NCI-H2081 (cell line): ENCODE results near the gene PPP1R13B.
A peak's percentile ranks its signal among the peaks of the same experiment; 100 is the strongest.

Experiments
- DNase-seq, 2 experiments: peaks; one replicate each; lab custom pipeline; 2025; lab: John Stamatoyannopoulos, UW

Gene PPP1R13B

DNA sequence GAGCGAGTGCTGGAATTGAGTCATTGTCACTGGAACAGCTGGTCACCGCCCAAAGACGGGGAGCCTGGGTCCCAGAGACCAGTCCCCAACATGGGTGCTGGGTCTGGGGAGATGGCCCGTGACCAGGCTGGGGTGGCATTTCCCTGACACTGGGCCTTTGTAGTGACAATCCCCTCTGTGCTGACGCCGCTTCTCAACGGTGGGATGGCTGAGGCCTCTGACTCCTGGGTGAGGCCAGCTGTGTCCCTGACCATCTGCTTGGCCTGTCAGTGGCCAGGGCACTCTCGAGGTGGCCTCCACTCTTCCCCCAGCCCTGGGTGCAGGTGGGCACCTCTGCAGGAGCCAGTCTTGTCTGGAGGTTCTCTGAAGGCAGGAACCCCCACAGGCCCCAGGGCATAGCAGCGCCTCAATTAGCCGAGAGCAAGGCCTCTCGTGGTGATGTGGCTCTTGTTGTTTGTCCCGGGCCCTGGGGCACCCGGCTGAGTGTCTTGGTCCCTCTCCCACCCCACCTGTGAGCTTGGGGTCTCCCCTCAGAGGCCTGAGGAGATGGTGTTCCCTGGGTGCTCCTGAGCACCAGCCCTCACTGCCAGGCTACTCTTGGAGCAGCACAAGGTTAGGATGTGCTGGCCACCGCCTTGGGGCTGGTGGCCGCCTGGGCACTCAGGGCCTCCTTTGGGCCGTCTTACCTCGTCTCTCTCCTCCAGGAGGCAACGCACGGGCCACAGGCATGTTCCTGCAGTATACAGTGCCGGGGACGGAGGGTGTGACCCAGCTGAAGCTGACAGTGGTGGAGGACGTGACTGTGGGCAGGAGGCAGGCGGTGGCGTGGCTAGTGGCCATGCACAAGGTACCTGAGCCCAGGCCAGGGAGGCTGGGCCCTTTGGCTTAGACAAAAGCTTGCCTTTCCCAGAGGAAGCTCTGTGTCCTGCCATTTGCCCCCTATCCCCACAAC, 115.2 kb downstream of the PPP1R13B start:
- no peak for DNase-seq

DNA sequence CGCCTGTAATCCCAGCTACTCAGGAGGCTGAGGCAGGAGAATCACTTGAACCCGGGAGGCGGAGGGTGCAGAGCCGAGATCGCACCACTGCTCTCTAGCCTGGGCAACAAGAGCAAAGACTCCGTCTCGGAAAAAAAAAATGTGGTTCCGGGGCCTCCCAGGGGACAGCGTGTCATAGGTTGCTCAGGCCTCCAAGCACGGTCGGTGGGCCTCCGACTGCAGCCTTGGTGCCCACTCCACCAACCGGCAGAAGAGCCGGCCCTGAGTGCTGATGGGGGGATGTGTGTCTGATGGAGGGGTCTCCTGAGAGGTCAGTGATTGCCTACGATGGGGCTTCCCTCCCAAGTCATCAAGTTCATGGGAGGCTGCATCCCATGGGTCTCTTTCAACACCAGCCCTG, 115.9 kb downstream of the PPP1R13B start:
- DNase-seq = no peak

DNA sequence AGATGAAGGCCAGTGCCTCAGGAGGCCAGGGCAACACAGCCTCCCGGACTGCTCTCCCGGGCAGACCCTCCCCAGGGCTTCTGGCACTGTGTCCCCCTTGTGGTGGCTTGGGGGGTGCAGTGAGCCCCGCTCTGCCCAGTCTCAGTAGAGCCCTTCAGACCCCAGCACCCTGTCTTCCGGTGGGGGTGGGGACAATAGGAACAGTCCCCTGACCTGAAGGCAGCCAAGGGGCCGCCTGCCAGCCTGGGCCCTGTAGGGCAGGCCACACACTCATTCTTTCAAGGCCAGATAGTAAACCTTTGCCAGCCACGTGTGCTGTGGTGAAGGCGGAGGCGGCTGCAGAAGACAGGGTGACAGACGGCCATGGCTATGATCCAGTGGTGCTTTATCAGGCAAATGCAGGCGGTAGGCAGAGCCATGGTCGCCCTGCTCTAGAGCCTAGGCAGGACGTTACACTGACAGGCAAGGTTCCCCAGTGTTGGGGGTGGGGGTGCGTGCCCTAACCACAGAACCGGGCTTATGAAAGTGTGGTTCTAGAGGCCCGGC, 116.8 kb downstream of the PPP1R13B start:
- no peak for DNase-seq

DNA sequence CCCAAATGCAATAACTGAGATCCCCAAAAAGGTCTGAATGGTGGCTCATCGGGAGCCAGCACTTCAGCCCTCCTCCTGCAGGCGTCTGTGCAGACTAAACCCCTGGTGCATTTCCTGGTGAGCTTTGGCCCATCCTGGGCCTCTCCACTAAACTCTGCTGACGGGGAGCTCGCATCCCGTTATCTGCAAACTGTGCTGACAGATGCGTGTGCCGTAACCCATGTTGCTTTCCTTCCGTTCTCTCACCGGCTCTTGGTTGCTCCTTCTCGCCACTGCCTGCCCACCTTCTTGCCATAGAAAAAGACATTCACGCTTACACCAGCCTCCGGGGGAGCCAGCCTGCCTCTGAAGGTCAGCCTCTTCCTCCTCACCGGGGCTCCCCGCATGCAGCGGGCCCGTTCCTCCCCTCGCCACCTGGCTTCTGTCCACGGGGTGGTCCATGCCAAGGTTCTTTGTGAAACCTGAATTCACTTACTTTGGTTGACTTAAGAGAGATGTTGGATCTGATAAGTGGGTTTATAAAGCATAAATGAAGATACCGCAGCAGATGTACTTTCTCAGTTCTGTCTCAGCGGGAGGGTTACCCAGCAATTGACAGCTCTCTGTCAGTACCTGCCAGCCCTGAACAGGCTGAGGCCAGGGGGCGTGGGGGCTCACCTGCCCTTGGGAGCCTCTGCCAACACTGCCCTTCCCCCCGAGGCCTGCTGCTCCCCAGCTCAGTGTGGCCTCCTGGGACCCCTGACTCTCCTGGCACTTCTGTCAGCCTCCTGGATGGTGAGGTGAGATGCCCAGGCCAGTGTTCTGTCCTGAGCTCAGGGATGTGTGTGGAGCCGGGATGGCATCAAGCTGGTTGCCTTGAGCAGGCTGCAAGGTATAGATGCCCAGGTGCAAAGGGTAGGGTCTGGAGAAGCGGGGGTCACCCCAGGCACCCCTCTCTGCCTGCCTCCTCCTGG, 117.6 kb downstream of the PPP1R13B start:
- peak in 1 of 2 experiments; percentile 54 for DNase-seq

DNA sequence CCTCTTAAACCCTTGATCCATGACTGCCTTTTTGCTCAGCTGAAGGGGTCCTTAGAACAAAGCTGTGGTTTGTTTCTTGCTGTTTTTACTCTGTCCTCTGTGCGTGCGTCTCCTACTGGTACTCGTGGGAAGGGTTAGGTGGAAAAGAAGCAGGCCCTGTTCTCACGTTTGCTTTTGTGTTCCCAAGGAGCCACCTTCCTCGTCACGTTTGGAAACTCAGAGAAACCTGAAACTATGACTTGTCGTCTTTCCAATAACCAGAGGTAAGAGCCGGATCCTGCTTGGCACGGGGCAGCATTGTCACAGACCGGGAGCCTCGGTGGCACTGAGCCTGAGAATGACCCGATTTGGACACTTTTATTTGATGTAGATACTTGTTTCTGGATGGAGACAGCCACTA, 118.7 kb downstream of the PPP1R13B start:
- no peak for DNase-seq

DNA sequence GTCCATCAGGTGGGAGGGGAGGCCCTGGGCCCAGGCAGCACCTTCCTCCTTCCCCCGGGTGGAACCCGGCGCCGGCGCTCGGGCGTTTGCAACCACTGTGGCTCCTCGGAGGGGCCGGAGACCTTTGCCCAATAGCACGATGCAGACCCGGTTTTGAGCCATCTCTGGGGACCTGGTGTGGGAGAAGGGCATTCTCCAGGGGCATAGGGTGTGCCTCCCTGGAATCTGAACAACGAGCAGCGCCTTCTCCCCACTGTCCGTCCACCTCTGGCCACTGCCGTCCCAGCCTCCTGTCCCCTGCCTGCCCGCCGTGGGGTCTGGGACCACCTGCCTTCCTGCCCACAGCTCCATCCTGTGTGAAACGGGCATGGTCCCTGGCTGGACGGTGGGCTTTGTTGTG, 119.2 kb downstream of the PPP1R13B start:
- DNase-seq = no peak

DNA sequence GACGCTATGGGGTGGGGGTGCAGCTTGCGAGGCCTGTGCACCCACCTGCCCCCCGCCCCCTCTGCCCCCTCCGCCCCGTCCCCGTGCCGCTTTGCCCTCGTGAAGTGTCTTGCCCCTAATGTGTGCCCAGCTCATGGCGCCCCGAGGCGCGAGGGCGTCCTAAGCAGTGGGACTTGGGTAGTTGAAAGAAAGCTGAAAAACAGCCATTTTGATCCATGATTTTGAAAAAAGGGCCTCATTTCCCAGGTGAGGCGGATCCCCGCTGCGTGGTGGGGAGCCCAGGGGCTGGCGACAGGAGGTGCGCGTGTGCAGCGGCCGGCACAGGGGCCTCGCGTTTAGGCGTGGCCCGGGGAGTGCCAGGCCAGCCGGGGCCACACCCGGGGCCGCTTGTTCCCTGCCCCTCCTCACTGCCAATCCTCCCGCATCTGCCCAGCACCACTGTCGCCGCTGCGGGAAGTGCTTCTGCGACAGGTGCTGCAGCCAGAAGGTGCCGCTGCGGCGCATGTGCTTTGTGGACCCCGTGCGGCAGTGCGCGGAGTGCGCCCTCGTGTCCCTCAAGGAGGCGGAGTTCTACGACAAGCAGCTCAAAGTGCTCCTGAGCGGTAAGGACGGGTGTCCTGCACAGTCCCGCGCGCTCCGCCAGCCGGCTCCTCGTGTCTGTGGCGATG, 119.9 kb downstream of the PPP1R13B start:
- no peak for DNase-seq

DNA sequence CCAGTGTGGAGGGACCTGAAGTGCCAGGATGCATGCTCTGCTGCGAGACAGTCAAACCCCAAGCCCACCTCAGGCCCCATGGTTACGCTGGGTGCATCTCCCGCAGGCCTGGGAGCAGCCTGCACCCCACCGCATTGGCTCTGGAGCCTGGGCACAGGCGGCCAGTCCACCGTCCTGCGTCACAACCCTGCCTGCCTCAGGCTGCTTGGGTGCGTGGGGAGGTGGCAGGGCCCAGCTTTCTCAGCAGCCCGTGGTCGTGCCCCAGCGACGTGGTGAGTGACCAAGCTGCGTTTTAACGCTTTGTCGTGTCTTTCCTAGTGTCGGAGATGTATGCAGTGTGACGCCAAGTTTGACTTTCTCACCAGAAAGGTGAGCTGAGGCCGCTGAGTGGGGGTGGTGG, 120.9 kb downstream of the PPP1R13B start:
- DNase-seq = no peak

DNA sequence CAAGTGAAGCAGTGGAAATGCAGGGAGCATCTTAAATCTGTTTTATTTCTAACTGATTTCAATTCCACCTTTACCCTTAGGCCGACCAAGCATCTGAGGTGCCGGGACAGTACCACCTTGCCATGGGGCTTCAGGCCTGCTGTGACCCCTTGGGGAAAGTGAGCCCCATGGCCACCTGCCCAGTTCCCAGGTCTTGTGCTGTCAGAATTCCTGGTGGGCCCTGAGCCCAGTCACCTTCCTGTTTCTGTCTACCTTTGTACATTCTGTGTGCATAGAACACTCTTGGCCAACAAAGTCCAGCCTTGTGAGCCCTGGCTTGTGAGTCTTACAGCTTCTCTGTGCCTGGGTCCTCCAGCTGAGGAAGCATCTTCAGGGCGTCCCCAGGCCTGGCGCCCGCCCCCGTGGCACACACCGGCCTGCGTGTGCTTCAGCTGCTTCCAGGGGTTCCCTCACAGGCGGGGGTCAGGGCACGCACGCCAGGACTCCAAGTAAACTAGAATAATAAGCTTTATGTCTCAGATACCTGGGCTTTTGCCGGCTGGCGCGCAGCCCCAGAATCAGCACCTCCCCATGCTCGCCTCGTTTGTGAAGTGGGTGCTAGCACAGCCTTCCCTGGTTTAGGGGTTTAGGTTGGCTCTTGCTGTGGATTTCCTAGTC, 121.5 kb downstream of the PPP1R13B start:
- DNase-seq = no peak

DNA sequence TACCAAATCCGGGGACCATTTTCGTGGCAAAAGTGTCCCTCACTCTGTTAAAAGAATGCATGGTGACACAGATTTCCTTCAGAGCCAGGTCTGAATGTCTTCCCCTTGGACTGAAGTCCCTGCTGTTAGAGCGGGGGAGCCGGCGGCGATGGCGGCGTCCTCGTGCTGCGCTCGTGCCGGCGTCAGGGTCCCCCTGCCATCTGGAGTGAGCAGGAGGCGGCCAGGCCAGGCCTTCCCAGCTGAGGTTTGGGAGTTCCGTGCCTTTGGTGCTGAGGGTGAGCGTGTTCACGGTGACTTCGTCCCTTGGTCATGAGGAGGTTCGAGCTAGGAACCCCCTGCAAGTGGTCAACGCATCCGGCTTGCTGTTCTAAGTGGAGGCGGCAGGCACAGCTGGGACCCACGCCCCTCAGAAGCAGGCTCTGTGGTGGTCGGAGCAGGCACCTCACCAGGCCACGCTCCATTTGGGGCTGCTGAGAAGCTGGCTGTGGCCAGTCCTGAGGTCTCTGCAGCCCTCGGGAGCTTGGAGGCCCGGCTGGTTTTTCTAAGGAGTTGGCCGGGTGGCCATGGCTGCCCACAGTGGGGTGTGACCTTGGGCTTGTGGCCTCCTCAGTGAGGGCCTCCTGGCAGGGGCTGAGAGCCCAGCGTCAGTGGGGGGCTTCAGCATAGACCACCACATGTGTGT, 122.2 kb downstream of the PPP1R13B start:
- DNase-seq = no peak

DNA sequence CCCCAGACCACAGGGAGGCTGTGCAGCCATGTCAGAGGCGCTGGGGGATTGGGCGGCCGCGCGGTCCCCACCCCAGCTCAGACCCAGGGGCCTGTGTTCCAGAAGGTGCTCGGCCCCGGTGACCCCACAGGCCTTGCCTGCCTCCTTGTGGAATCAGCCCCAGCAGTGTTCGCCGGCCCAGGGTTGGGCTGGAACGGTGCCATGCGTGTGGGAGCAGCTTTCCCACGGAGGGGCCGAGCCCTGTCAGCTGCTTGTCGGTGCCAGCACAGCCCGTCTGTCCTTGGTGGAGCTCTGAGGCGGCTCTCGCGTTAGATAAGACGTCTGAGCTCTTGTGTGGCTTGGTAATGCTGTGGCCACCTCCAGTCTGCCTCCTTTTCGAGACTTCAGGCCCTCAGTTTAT, 123.3 kb downstream of the PPP1R13B start:
- DNase-seq = no peak

DNA sequence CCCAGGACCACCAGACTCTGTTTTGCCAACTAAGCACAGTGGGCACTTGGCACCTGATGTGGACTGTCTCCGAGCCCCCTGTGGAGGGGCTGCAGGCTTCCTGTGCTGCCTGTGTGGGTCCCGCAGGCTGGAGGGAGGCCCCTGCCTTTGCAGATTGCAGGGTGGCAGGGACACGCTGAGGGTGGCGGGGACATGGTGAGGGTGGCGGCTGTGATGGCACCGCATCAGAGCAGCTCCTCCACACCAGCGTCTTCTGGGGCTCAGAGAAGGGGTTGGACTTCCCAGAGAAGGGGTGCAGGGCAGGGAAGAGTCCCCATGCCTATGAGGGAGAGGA, 123.7 kb downstream of the PPP1R13B start:
- no peak for DNase-seq

DNA sequence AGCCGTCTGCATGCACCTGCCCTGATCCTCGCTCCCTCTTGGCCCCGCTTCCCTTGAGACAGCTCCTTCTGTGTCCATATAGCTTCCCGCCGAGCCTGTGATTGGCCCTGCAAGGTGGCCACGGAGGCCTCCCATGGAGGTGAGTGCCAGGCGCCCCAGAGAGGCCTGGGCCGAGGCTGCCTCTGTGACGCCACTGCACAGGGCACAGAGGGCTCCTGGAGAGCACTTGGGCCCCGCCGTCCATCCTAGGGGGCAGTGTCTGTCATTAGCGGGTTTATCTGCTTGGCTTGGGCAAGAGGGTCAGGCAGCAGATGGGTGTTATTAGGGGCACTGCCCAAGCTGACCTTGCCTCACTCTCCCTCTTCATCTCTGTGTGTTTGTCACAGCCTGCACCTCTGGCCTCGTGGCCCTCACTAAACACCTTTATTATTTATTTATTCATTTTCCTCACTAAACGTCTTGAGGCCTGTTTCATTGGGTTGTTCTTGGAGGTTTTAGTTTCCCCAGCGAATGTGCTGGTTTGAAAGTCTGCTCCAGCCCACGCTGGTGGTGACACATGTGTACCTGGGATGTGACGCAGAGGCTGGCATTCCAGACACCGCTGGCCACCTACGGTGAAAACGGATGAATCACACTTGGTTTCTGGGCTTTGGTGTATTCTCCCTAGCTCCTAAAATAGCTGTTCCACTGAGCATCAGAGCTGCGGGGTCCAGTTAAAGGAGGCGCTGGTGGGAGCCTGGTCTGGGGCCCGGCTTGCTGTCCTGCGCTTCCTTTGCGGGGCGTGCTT, 125.8 kb downstream of the PPP1R13B start:
- no peak for DNase-seq

DNA sequence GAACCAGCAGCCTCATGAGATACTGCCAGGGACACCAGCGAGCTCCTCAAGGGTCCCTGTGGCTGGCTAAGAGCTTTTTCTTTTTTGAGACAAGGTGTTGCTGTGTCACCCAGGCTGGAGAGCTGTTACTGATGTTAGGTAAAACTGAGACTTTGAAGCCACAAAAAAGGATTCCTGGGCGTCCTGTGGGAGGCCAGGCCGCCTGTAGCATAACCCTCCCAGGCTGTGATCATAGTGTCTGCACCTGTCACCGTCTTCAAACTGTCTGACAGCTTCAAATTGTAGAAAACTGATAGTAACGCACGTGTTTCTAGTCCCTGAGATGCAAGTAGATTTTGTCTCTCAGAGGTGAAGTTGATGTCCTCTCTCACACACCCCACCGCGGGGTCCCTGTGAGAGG, 127.6 kb downstream of the PPP1R13B start:
- DNase-seq = no peak

DNA sequence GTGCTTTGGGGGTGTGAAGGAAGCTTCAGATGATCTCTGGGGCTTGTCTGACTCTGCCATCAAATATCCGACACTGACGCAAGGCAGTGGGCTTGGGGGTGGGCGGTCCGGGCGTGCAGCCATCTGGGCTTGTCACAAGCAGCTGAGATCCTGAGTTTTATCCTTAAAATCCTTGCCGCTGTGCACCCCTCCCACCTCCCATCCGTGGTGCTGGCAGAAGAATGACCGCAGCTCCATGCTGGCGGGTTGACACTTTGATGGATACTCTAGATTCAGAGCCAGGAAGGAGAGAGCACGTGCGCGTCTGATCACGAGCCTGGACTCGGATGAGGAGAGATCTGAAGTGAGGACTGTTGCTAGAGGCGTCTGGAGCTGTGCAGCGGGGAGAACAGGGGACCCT, 128.8 kb downstream of the PPP1R13B start:
- no peak for DNase-seq

DNA sequence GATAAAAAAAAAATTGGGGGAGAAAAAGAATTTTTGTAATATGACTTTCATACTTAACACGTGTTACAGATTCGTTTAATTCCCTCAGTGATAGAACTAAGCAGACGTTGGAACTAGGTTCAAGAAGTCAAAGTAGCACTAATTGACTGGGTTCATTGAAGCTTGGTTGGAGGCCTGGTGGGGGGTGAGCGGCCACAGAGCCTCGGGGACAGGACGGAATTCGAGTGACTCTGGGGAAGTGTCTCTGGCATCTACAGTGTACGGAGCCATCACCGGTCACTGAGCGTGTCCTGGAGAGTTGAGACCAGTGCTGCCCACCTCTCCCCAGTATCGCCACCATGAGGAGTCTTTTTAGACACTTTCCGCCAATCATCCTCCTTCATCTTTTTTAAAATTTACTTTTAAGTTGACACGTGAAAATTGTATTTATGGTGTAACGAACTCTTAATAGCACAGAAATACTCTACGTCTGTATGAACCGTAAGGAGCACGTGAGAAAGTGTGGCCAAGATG, 130.4 kb downstream of the PPP1R13B start:
- DNase-seq = no peak

DNA sequence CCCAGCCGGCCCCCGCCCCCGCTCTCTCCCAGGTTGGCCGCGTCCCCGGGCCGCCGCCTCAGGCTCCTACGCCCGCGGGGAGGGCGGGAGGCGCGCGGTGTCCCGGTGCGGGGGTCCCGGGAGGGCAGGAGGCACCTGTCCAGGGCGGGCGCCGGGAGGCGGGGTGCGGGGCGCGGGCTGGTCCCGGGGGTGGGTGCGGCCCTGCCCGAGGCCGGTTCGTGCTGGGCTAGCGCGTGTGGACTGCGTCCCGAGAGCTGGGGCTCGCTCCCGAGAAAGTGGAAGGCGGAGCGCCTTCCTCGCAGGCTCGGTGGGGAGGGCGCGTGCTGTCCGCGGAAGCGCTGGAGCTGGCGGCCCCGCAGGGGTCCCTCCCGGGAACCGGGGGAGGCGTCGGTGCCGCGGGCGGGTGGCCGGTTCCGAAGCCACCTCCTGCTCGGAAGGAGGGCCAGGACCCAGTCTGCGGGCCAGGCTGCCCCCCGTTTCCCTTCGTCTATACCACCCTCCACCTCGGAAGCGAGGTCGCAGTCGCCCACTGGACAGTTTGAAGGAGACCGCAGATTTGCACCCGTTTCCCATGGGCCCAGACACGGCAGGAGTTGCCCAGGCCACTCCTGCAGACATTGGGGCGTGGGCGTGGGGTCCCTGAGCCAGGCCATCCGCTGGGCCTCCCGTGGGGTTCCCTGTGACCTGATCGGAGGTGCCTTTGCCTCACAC, 131.1 kb downstream of the PPP1R13B start:
- DNase-seq = peak; percentile 24 to 28

DNA sequence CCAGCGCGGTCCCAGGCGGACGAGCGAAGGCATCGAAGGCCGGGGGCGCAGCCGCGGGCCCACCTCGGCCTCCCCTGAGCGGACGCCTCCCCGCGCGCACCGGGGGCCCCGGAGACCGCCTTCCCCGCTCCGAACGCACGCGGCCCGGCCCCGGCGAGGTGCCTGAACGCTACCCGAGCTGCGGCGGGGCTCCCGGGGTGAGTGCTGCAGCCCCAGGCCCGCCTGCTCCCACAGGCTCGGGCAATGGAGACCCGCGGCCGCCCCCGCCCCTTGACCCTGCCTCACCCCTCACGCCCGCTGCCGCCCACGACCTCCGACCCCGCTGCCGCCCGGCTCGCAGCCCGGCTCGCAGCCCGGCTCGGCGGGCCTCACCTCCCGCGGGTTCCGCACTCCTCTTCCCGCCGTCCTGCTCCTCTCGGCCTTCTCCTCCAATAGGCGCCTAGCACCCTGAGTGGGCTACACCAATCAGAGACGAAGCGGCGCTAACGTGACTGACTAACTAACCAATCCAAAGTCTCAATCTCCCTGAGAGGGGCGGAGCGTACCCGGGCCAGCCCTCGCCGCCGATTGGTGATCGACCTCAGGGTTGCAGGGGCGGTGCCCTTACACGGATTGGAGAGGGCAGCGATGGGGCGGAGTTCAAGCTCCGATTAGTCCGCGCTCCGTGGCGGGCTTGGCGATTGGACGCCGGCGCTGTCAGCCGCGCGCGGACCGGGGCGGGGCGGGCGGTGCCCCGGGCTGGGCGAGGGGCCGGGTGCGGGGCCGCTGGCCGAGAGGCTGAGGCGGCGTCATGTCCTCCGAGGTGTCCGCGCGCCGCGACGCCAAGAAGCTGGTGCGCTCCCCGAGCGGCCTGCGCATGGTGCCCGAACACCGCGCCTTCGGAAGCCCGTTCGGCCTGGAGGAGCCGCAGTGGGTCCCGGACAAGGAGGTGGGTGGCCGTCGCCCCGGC, 132.0 kb downstream of the PPP1R13B start, which contains the start of the genes XRCC3 and ZFYVE21:
XRCC3 (minus strand) TSS at position 400 of the 949 bp plus-strand sequence. CDS start 4,364 bp downstream, outside the sequence.
ZFYVE21 (plus strand) TSS at position 759 of the 949 bp plus-strand sequence; CDS start at position 791, 32 bp downstream.
- peak; percentile 100 for DNase-seq
